ENCODE measurements around the gene CSNK1G3.

CSNK1G3 gene

GRCh38 chr5:123651234-123651633 lies 139.3 kb downstream of the CSNK1G3 start:
- DNase-seq = no peak

- no peak for DNase-seq
These were observed 147.0 kb downstream of the CSNK1G3 start for GRCh38 chr5:123659011-123659410.

GRCh38 chr5:123659495-123659894 lies 147.5 kb downstream of the CSNK1G3 start:
- DNase-seq = no peak

- no peak for DNase-seq
These were observed 153.0 kb downstream of the CSNK1G3 start for GRCh38 chr5:123664961-123665360.

- no peak for DNase-seq
These were observed 153.9 kb downstream of the CSNK1G3 start for GRCh38 chr5:123665822-123666371.

Measured in HCEC 1CT (cell line).